SU-DHL-6 (cell line): ENCODE measurements around the gene KRTAP4-9.
"Not testable (repeated sequence)": the region's sequence is repeated elsewhere in the genome, so short reads cannot be mapped to it uniquely, and the experiment has no call there.

Experiments
- H2AFZ ChIP-seq: fragments of 200-600 bp; sonication (generic); 2 replicates; pipeline ENCODE4 v1.6.1; 2014; ENCODE audit warnings: low read depth, mild to moderate bottlenecking, moderate library complexity, mixed read lengths, antibody characterized with exemption, low read length; ENCODE audit not compliant: severe bottlenecking
- H3F3A ChIP-seq: fragments of 200-600 bp; shearing (Covaris generic); 2 replicates; pipeline ENCODE4 v1.6.0; 2016; ENCODE audit warnings: antibody characterized with exemption, mild to moderate bottlenecking; ENCODE audit not compliant: insufficient read depth
- H3K27ac ChIP-seq: fragments of 200-600 bp; sonication (generic); 2 replicates; pipeline ENCODE4 v1.5.1; 2016; ENCODE audit warnings: low read depth, mild to moderate bottlenecking, low read length, moderate library complexity, mixed read lengths
- H3K27me3 ChIP-seq: fragments of 200-600 bp; sonication (generic), shearing (Covaris generic); 2 replicates; pipeline ENCODE4 v1.6.0; 2014; ENCODE audit warnings: mild to moderate bottlenecking, low read length
- H3K36me3 ChIP-seq: fragments of 200-600 bp; sonication (generic); 2 replicates; pipeline ENCODE4 v1.6.1; 2014; ENCODE audit warnings: mild to moderate bottlenecking, low read length, mixed read lengths
- H3K4me2 ChIP-seq: fragments of 300-600, 200-600 bp; shearing (Covaris generic), sonication (generic); 2 replicates; pipeline ENCODE4 v1.6.0; 2014; ENCODE audit warnings: low read length, low read depth, mild to moderate bottlenecking; ENCODE audit not compliant: poor library complexity, severe bottlenecking
- H3K4me3 ChIP-seq: fragments of 200-600 bp; sonication (generic); 2 replicates; pipeline ENCODE4 v1.5.1; 2014; ENCODE audit warnings: antibody characterized with exemption, low read length, mild to moderate bottlenecking, mixed read lengths; ENCODE audit not compliant: insufficient read depth, poor library complexity, severe bottlenecking
- H3K79me2 ChIP-seq: fragments of 200-600 bp; sonication (generic); 2 replicates; pipeline ENCODE4 v1.6.1; 2014; ENCODE audit warnings: mild to moderate bottlenecking, low read length, moderate library complexity; ENCODE audit not compliant: insufficient read depth
- H3K9ac ChIP-seq: fragments of 200-600 bp; sonication (generic); 2 replicates; pipeline ENCODE4 v1.7.0; 2014; ENCODE audit warnings: mild to moderate bottlenecking, low read length
- H3K9me2 ChIP-seq: fragments of 200-600 bp; sonication (generic); replicated peaks from 2 replicates; pipeline ENCODE4 v1.6.1; 2014; ENCODE audit warnings: low read length; ENCODE audit not compliant: insufficient read depth
- H3K9me3 ChIP-seq: fragments of 200-600 bp; sonication (generic); 2 replicates; pipeline ENCODE4 v1.6.1; 2014; ENCODE audit warnings: low read length, mixed read lengths; ENCODE audit not compliant: insufficient read depth
- H4K20me1 ChIP-seq: fragments of 200-600 bp; sonication (generic); 2 replicates; pipeline ENCODE4 v1.6.1; 2014; ENCODE audit warnings: low read depth, mild to moderate bottlenecking, antibody characterized with exemption, low read length, moderate library complexity, mixed read lengths
- CTCF ChIP-seq: fragments of 200-600 bp; sonication (generic); IDR thresholded peaks from one replicate; pipeline ENCODE4 v1.5.1; 2017; ENCODE audit warnings: antibody characterized with exemption, mild to moderate bottlenecking, low read length, moderate library complexity; ENCODE audit not compliant: insufficient read depth, poor library complexity, severe bottlenecking
- EZH2phosphoT487 ChIP-seq: fragments of 200-600 bp; sonication (generic), shearing (Covaris generic); conservative IDR thresholded peaks from 2 replicates; pipeline ENCODE4 v1.6.1; 2018; ENCODE audit warnings: mild to moderate bottlenecking, antibody characterized with exemption, low read length, moderate library complexity, mixed read lengths

The KRTAP4-9 gene

DNA sequence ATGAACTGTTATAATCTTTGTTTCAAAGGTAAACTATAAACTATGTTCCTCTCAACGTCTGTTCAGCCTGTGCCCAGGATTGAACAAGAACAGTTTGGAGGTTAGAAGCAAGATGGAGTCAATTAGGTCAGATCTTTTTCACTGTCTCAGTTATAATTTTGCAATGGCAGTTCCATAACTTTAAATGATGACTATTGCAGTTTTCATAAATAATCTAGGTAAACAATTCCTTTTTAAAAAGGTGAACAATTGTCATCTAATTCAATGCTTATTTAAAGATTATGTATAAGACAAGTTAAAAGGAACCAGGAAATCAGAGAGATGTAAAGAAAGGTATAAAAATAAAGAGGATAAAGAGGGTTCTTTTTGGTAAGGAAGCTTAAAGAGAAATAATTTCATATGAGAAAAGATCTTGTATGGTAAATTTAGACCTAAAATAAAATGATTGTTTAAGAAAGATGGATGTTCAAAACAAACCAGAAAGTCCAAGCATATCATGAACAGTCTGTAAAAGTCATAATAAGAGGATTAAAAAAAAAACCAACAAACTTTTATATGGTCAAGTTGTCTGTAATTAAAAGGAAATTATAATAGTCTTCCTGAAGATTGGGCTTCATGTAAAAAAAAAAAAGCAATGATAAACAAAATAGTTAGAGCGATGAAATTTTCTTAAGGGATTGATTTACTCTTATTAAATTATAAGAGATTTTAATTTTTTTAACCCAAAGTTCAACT lies 6.1 kb downstream of the KRTAP4-9 start:
- Histone ChIP-seq H3K79me2 (no peaks in the 10 kb centered on the region), H3K9me3 (peaks cover 10% of the 10 kb centered on the region; the same call in 1 of the 2 replicates), H3K4me3 (no peak overlapping the region), H3K36me3 (no peaks in the 10 kb centered on the region), H3K4me2 (no peak overlapping the region), H3K9me2 (no peaks in the 10 kb centered on the region), H4K20me1 (no peaks in the 10 kb centered on the region), H2AFZ (no peak overlapping the region), H3F3A (no peaks in the 10 kb centered on the region), H3K27me3 (no peaks in the 10 kb centered on the region), H3K27ac (no peak overlapping the region), H3K9ac (no peak overlapping the region)
- TF ChIP-seq CTCF, result no peak
- TF ChIP-seq EZH2phosphoT487, result no peak

DNA sequence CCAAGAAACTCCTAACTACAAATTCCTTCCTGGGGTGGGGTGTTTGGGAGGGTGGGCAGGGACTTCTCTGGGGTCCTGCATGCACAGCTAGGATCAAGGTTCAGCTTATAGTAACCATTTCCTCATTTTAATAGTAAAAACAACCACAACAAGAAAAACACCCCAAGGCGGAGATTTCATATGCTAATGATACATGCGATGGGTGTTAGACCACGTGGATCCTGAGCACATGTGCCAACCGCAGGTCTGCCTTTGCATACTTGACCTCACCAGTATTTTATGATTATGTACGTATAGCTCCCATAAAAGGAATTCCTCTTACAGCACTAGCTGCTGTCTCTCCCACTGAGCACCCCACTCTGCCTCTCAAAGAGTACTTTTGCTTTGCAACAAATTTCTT lies 11.1 kb downstream of the KRTAP4-9 start:
- Histone ChIP-seq H3K9me3 (peaks cover 3% of the 10 kb centered on the region; the same call in 1 of the 2 replicates), H3K4me3 (no peak overlapping the region), H3K27me3 (no peaks in the 10 kb centered on the region), H3K27ac (no peak overlapping the region), H3K79me2 (no peaks in the 10 kb centered on the region), H3F3A (no peaks in the 10 kb centered on the region), H3K9ac (no peak overlapping the region), H3K4me2 (no peak overlapping the region), H2AFZ (no peak overlapping the region), H4K20me1 (no peaks in the 10 kb centered on the region), H3K9me2 (no peaks in the 10 kb centered on the region), H3K36me3 (no peaks in the 10 kb centered on the region)
- TF ChIP-seq CTCF (no peak), EZH2phosphoT487 (no peak)

DNA sequence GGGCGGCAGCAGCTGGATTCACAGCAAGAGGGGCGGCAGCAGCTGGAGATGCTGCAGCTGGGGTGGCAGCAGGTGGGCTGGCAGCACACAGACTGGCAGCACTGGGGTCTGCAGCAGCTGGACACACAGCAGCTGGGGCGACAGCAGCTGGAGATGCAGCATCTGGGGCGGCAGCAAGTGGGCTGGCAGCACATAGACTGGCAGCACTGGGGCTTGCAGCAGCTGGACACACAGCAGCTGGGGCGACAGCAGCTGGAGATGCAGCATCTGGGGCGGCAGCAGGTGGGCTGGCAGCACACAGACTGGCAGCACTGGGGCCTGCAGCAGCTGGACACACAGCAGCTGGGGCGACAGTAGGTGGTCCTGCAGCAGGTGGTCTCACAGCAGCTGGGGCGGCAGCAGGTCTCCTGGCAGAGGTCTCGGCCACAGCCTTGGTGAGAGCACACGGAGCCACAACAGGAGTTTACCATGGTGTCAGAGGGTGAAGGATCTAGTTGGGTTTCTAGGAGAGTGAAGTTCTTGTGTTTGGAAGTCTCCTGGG lies 12.7 kb downstream of the KRTAP4-9 start, which contains the start of gene KRTAP4-11:
TSS of gene KRTAP4-11 (minus strand) at position 528 of the 541 bp plus-strand sequence. CDS start at position 470, 58 bp downstream.
- not testable (repeated sequence) for H3K27me3 ChIP-seq, H3K4me3 ChIP-seq, H3K9me3 ChIP-seq, H3F3A ChIP-seq, H3K36me3 ChIP-seq, H2AFZ ChIP-seq, H3K4me2 ChIP-seq, H3K9ac ChIP-seq, H4K20me1 ChIP-seq, H3K9me2 ChIP-seq, H3K27ac ChIP-seq, H3K79me2 ChIP-seq

- H3K9ac ChIP-seq, result no peak overlapping the region
- H3K36me3 ChIP-seq, result no peaks in the 10 kb centered on the region
- H3K79me2 ChIP-seq, result no peaks in the 10 kb centered on the region
- H3K9me3 ChIP-seq, result 0 out of 2 replicates have a peak, but pooled peaks cover 6% of the 10 kb centered on the region
- no peaks in the 10 kb centered on the region for H3K9me2 ChIP-seq
- no peaks in the 10 kb centered on the region for H4K20me1 ChIP-seq
- H3F3A ChIP-seq, result no peaks in the 10 kb centered on the region
- H3K27ac ChIP-seq, result no peak overlapping the region
- no peak overlapping the region for H2AFZ ChIP-seq
- H3K4me2 ChIP-seq, result no peak overlapping the region
- no peak for TF ChIP-seq CTCF
- TF ChIP-seq EZH2phosphoT487, result no peak
- no peaks in the 10 kb centered on the region for H3K27me3 ChIP-seq
- no peak overlapping the region for H3K4me3 ChIP-seq
Measured at GRCh38 chr17:41118721-41119120, 13.5 kb downstream of the KRTAP4-9 start.

DNA sequence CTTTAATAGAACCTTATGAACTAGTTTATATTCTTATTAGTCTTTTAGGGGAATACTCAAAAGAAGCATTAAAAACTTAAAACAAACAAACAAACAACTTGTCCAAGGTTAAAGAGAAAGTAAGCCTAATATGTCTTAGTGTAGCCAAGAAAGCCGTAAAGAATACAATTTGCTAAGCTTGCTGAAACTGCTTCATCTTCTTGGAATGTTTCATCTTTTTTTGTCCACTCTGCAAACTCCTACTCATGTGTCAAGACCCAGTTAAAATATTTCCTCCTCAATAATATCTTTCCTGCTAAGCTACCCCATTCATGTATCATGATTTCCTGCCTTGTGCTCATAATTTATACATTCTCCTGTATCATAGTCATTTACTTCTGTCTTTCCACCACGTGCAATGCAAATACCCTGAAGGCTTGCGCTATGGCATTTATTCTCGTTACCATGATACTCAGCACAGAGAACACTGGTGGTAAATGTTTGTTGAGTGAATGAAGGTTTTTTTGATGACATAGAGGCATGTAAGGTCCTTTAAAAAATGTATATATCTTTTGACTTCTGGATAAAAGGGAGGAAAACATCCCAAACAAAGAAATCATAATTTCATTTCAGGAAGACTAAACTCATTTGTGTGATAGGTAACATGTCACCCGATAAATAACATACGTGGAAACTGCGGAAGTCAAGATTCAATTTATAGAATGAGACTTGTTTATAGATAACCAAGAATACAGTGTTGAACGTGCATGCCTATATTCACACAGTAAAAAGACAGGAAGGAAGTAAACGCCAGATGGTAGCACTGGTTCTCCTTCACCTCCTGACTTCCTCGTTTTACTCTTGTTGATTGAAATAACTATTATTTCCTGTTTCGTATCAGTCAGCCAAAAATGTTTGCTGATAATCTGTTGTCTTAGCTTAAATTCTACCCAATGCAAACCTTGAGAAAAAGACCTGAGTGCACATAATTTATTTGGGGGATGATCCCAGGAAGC lies 14.8 kb downstream of the KRTAP4-9 start:
- H3K9me2 ChIP-seq, H3K4me2 ChIP-seq, H3K27ac ChIP-seq, H4K20me1 ChIP-seq, H3K9ac ChIP-seq, H3K79me2 ChIP-seq, H3K4me3 ChIP-seq, H3K27me3 ChIP-seq, H2AFZ ChIP-seq, H3K9me3 ChIP-seq, H3F3A ChIP-seq, H3K36me3 ChIP-seq: not testable (repeated sequence)
